ENCODE results near the gene OXCT2. TPM values are rescaled to one million over a fixed set of nuclear protein-coding genes. Genes with fewer than 3 reads are reported as not detected.

Gene OXCT2
- total and polyA plus RNA-seq, 9 of the 15 experiments (the other 6 are each of a cell fraction or from before 2014, with no cell fraction given) = 0.08 to 0.64 (median 0.22) TPM; not detected in 2

- TF ChIP-seq RHOXF2B (CRISPR knock-in tag; conservative IDR thresholded peaks at IDR 0.05) (no peak), NCOA6 (IDR thresholded peaks at IDR 0.05) (no peak; the same call in none of the 2 replicates), NFYB (IDR thresholded peaks at IDR 0.05; ENCODE audit: extremely low read depth, insufficient read length) (peak; percentile 49), CTCFL (IDR thresholded peaks at IDR 0.05; ENCODE audit: borderline replicate concordance, insufficient read depth, low read depth, low read length, poor library complexity, severe bottlenecking) (peak; percentile 18), EZH2 (IDR thresholded peaks at IDR 0.05; ENCODE audit: borderline replicate concordance, low read depth, low read length) (no peak), STAG1 (CRISPR knock-in tag; IDR thresholded peaks at IDR 0.05; ENCODE audit: borderline replicate concordance) (peak; percentile 11; the same call in 1 of the 2 replicates), ZNF644 (tag; IDR thresholded peaks at IDR 0.05; ENCODE audit: low read depth) (no peak), E2F3 (CRISPR knock-in tag; IDR thresholded peaks at IDR 0.05) (peak; percentile 93), ASH1L (IDR thresholded peaks at IDR 0.05; ENCODE audit: borderline replicate concordance, low read depth, partially characterized antibody) (no peak)
- TF ChIP-seq, protein P1, sequence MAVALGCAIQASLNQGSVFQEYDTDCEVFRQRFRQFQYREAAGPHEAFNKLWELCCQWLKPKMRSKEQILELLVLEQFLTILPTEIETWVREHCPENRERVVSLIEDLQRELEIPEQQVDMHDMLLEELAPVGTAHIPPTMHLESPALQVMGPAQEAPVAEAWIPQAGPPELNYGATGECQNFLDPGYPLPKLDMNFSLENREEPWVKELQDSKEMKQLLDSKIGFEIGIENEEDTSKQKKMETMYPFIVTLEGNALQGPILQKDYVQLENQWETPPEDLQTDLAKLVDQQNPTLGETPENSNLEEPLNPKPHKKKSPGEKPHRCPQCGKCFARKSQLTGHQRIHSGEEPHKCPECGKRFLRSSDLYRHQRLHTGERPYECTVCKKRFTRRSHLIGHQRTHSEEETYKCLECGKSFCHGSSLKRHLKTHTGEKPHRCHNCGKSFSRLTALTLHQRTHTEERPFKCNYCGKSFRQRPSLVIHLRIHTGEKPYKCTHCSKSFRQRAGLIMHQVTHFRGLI (CRISPR knock-in tag; IDR thresholded peaks at IDR 0.05) = no peak
- TF ChIP-seq, protein P2, sequence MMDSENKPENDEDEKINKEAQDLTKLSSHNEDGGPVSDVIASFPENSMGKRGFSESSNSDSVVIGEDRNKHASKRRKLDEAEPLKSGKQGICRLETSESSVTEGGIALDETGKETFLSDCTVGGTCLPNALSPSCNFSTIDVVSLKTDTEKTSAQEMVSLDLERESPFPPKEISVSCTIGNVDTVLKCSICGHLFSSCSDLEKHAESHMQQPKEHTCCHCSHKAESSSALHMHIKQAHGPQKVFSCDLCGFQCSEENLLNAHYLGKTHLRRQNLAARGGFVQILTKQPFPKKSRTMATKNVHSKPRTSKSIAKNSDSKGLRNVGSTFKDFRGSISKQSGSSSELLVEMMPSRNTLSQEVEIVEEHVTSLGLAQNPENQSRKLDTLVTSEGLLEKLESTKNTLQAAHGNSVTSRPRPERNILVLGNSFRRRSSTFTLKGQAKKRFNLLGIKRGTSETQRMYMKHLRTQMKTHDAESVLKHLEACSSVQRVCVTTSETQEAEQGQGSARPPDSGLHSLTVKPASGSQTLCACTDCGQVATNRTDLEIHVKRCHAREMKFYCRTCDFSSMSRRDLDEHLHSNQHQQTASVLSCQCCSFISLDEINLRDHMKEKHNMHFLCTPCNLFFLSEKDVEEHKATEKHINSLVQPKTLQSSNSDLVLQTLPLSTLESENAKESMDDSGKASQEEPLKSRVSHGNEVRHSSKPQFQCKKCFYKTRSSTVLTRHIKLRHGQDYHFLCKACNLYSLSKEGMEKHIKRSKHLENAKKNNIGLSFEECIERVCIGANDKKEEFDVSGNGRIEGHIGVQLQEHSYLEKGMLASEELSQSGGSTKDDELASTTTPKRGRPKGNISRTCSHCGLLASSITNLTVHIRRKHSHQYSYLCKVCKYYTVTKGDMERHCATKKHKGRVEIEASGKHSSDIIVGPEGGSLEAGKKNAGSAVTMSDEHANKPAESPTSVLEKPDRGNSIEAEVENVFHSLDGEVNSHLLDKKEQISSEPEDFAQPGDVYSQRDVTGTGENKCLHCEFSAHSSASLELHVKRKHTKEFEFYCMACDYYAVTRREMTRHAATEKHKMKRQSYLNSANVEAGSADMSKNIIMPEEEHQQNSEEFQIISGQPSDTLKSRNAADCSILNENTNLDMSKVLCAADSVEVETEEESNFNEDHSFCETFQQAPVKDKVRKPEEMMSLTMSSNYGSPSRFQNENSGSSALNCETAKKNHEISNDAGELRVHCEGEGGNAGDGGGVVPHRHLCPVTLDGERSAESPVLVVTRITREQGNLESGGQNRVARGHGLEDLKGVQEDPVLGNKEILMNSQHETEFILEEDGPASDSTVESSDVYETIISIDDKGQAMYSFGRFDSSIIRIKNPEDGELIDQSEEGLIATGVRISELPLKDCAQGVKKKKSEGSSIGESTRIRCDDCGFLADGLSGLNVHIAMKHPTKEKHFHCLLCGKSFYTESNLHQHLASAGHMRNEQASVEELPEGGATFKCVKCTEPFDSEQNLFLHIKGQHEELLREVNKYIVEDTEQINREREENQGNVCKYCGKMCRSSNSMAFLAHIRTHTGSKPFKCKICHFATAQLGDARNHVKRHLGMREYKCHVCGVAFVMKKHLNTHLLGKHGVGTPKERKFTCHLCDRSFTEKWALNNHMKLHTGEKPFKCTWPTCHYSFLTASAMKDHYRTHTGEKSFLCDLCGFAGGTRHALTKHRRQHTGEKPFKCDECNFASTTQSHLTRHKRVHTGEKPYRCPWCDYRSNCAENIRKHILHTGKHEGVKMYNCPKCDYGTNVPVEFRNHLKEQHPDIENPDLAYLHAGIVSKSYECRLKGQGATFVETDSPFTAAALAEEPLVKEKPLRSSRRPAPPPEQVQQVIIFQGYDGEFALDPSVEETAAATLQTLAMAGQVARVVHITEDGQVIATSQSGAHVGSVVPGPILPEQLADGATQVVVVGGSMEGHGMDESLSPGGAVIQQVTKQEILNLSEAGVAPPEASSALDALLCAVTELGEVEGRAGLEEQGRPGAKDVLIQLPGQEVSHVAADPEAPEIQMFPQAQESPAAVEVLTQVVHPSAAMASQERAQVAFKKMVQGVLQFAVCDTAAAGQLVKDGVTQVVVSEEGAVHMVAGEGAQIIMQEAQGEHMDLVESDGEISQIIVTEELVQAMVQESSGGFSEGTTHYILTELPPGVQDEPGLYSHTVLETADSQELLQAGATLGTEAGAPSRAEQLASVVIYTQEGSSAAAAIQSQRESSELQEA (IDR thresholded peaks at IDR 0.05; ENCODE audit: low read depth) = no peak
These were observed 17.8 kb upstream of the OXCT2 start, which contains the start of gene BMP8B (continued) for GRCh38 chr1:39788758-39789570.

Measured in K562 (cell line).